Neural cell (in vitro differentiated cells): Measurements from ENCODE around the gene BROX.

Experiments
- POLR2AphosphoS5 ChIP-seq: IDR thresholded peaks from 2 replicates; pipeline ENCODE4 v1.6.1; 2012
- SMC3 ChIP-seq: fragments of 450-650 bp; conservative IDR thresholded peaks from 2 replicates; pipeline ENCODE4 v1.6.1; 2014; ENCODE audit warnings: antibody characterized with exemption, mild to moderate bottlenecking, moderate library complexity; ENCODE audit not compliant: poor library complexity
- TAF1 ChIP-seq: IDR thresholded peaks from 2 replicates; pipeline ENCODE4 v1.6.1; 2012; ENCODE audit warnings: low read depth
- TF ChIP-seq, protein P1 (sequence below): fragments of 450-650 bp; IDR thresholded peaks from 2 replicates; pipeline ENCODE4 v1.5.1; 2014; ENCODE audit warnings: antibody characterized with exemption, mild to moderate bottlenecking, moderate library complexity; ENCODE audit not compliant: poor library complexity, severe bottlenecking

DNA sequence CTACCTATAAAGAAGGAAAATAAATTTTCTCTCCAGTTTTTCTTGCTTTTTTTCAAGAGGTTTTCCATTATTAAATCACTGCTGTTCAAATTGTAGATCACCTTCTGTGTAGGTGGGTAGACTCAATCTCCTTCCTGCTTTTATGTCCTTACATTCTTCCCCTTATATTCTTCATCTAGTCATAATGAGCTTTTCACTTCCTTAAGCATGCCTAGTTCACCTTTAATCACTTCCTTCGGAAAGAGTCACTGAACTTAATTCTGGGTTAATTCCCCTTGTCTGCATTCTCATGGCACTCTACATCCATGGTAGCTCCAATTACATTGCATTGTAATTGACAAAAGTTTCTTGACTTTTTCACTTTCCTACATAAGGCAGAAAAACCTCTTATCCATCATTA lies 18.5 kb downstream of the BROX start:
- TF ChIP-seq, protein P1, sequence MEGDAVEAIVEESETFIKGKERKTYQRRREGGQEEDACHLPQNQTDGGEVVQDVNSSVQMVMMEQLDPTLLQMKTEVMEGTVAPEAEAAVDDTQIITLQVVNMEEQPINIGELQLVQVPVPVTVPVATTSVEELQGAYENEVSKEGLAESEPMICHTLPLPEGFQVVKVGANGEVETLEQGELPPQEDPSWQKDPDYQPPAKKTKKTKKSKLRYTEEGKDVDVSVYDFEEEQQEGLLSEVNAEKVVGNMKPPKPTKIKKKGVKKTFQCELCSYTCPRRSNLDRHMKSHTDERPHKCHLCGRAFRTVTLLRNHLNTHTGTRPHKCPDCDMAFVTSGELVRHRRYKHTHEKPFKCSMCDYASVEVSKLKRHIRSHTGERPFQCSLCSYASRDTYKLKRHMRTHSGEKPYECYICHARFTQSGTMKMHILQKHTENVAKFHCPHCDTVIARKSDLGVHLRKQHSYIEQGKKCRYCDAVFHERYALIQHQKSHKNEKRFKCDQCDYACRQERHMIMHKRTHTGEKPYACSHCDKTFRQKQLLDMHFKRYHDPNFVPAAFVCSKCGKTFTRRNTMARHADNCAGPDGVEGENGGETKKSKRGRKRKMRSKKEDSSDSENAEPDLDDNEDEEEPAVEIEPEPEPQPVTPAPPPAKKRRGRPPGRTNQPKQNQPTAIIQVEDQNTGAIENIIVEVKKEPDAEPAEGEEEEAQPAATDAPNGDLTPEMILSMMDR = no peak
- no peak for TF ChIP-seq TAF1
- TF ChIP-seq SMC3 = no peak
- no peak for TF ChIP-seq POLR2AphosphoS5
